Fibroblast of upper back skin (primary cell): Measurements from ENCODE around the gene GLCCI1.

Experiments
- DNase-seq: peaks from one replicate; pipeline ENCODE4 v3.0.0-alpha.2; 2013

GLCCI1 gene

GRCh38 chr7:8105449-8106095 is 137.0 kb downstream of the GLCCI1 start:
- DNase-seq = no peak

- DNase-seq = peak; percentile 48
Observed at GRCh38 chr7:8109196-8110022, 140.8 kb downstream of the GLCCI1 start.

GRCh38 chr7:8111282-8111960 is 142.8 kb downstream of the GLCCI1 start:
- DNase-seq = no peak

- no peak for DNase-seq
Observed at GRCh38 chr7:8112685-8113084, 144.1 kb downstream of the GLCCI1 start.

GRCh38 chr7:8113184-8113583 is 144.6 kb downstream of the GLCCI1 start:
- no peak for DNase-seq

GRCh38 chr7:8114175-8114574 is 145.6 kb downstream of the GLCCI1 start:
- DNase-seq = no peak

GRCh38 chr7:8115547-8116402 is 147.2 kb downstream of the GLCCI1 start:
- no peak for DNase-seq

- no peak for DNase-seq
Observed at GRCh38 chr7:8117195-8117594, 148.6 kb downstream of the GLCCI1 start.

- no peak for DNase-seq
Observed at GRCh38 chr7:8119262-8119661, 150.7 kb downstream of the GLCCI1 start.

- DNase-seq = no peak
Observed at GRCh38 chr7:8120390-8121058, 151.9 kb downstream of the GLCCI1 start.

GRCh38 chr7:8121243-8121642 is 152.6 kb downstream of the GLCCI1 start:
- DNase-seq = no peak

- DNase-seq = no peak
Observed at GRCh38 chr7:8125680-8126444, 157.3 kb downstream of the GLCCI1 start.

- DNase-seq = no peak
Observed at GRCh38 chr7:8126601-8127167, 158.1 kb downstream of the GLCCI1 start.

- no peak for DNase-seq
Observed at GRCh38 chr7:8128449-8129317, 160.1 kb downstream of the GLCCI1 start.

- no peak for DNase-seq
Observed at GRCh38 chr7:8129318-8129659, 160.7 kb downstream of the GLCCI1 start.

GRCh38 chr7:8130663-8131062 is 162.1 kb downstream of the GLCCI1 start:
- DNase-seq = no peak

GRCh38 chr7:8131694-8132605 is 163.4 kb downstream of the GLCCI1 start:
- DNase-seq = no peak

- DNase-seq = no peak
Observed at GRCh38 chr7:8133188-8133848, 164.7 kb downstream of the GLCCI1 start.
